22Rv1 (cell line): Measurements from ENCODE around the gene ZNF680.
"Not testable (repeated sequence)": the region's sequence is repeated elsewhere in the genome, so short reads cannot be mapped to it uniquely, and the experiment has no call there.

Experiments
- H3K27ac ChIP-seq: fragments of 450-650 bp; 2 replicates; pipeline ENCODE4 v1.5.1; 2017
- ZFX ChIP-seq: fragments of 450-650 bp; IDR thresholded peaks from 2 replicates; pipeline ENCODE4 v1.6.1; 2017; ENCODE audit warnings: antibody characterized with exemption, borderline replicate concordance
- TF ChIP-seq, protein P1 (sequence below): fragments of 450-650 bp; IDR thresholded peaks from 2 replicates; pipeline ENCODE4 v1.5.1; 2017; ENCODE audit warnings: mild to moderate bottlenecking

ZNF680 gene

DNA sequence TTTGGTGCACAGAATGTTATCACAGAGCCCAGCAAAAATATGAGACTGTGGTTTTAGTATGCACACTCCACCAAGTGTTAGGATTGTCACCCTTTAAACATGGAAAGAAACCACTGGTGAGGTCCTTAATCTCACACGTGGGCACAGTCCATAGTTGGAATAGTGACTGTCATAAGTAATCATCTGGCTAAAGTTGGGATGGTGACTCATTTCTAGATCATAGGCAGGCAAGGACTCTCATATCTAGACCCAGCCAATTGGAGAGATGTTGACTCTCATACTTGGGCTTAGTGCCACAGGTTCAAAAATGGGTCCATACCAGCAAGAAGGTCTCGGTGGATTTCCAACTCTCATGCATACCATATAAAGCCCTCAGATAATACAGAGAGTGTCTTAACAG, 39.6 kb upstream of the ZNF680 start:
- TF ChIP-seq, protein P1, sequence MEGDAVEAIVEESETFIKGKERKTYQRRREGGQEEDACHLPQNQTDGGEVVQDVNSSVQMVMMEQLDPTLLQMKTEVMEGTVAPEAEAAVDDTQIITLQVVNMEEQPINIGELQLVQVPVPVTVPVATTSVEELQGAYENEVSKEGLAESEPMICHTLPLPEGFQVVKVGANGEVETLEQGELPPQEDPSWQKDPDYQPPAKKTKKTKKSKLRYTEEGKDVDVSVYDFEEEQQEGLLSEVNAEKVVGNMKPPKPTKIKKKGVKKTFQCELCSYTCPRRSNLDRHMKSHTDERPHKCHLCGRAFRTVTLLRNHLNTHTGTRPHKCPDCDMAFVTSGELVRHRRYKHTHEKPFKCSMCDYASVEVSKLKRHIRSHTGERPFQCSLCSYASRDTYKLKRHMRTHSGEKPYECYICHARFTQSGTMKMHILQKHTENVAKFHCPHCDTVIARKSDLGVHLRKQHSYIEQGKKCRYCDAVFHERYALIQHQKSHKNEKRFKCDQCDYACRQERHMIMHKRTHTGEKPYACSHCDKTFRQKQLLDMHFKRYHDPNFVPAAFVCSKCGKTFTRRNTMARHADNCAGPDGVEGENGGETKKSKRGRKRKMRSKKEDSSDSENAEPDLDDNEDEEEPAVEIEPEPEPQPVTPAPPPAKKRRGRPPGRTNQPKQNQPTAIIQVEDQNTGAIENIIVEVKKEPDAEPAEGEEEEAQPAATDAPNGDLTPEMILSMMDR: no peak
- no peak for TF ChIP-seq ZFX
- H3K27ac ChIP-seq: no peak overlapping the region

DNA sequence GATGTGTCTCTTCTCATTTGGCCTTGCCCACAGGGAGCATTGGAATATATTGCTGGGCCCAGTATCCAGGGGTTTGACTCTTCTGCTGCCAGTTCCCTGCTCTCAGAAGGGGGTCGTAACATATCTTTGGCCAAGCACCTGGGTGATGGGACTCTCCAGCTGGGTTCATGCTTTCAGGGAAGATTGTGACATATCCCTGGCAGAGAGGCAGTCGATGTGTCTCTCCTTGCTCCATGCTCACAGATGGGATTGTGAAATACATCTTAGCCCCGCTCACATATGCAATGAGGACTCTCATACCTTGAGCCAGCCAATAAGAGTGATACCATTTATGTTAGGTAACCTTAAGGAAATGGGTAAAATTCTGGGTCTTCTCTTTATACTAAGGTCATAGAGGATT, 39.2 kb upstream of the ZNF680 start:
- TF ChIP-seq ZFX: no peak
- TF ChIP-seq, protein P1: no peak
- no peak overlapping the region for H3K27ac ChIP-seq

DNA sequence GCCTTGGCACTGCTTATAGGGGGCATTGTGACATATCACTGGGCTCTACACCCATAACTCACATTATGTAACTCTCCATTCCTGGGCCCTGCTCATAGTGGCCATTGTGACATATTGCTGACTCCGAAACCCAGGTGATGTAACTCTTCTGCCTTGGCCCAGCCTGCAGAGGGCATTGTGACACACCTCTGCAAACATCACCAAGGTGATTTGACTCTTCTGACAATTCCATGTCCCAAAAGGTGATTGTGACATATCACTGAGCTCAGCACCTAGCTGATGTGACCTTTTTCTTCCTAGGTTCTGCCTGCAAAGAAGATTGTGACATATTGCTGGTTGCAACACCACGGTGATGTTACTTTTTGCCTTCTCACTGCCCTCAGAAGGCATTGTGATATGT, 36.5 kb upstream of the ZNF680 start:
- TF ChIP-seq ZFX: no peak
- TF ChIP-seq, protein P1: peak; percentile 21; the same call in 1 of the 2 replicates
- H3K27ac ChIP-seq: no peak overlapping the region

DNA sequence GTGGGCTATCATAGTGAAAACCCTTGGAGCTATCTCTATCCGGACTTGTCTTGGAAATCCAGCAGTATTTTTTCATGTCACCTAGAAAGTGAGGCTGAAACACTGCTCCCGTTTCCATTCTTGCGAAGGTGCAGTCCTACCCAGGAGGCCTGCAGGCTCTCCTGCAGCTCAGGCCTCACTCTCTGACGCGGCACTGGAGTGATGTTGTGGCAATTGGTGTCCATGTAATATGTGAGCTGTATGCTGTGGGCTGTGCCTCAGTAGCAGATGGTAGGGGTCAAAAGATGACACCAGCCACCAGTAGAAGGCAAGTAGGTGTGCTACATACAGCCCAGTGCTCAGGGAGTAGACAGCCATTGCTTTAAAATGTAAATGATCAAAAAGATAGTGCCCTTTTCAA, 28.1 kb upstream of the ZNF680 start:
- H3K27ac ChIP-seq: no peak overlapping the region
- TF ChIP-seq, protein P1: no peak
- TF ChIP-seq ZFX: no peak

DNA sequence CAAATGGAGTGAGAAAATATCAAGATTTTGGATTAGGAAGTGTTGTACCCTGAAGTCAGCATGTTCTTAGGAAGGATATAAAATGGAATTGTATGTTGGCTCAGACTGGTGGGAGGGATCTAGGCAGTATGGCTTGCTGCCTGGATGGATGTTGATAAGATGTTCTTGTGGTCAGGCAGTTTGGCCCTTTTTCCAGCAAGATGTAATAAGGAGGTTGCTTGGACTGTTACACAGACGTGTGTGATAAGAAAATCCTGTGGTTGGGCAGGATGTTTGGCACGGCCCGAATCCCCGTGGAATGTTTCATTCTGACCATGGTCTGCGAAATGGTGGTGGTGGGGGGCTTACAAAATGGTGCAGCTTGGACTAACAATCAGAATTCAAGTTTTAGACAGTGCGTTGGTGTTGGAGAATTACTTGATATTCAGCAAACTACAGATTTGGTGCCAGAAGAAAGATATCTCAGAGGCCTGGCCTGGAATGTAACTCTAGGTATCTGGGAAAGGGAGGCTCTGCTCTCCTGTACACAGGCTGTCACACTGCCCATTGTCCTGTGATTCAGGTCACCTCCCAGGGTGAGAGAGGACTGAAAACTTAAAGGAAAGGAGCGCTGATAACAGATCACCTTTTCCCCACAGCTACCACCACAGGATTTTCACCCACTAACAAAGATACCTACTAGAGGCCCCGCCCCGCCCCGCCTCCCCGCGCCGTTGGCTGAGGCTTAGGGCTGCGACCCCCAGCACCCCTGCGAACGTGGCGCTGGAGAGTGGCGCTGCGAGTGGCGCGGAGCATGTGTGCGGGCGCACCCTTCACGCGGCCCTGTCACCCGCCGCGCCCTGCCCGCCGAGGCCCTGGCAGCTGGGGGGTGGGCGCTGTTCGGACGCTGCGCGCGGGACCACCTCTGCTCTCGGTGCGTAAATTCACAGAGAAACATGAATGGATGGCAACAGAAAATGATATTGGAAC, 19.3 kb upstream of the ZNF680 start:
- TF ChIP-seq, protein P1: no peak
- no peak for TF ChIP-seq ZFX
- no peak overlapping the region for H3K27ac ChIP-seq

DNA sequence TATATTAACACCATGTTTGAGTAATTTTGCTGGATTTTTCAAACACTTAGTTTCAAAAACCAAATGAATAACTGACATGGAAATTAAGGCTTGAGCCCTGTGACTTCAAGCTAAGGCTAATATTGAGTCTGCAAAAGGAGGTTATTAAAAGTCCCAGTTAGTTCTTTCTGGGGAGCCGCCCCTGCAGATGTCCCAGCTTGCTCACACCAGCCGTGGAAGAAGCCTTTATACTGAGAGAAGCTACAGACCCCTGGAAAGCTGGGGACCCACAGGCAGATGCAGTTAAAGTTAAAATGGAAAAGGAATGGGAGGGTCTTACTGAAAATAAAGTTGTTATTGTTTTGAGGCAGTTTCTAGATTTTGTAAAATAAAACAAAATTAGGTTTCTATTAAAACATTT, 18.5 kb upstream of the ZNF680 start:
- TF ChIP-seq, protein P1: no peak
- no peak for TF ChIP-seq ZFX
- no peak overlapping the region for H3K27ac ChIP-seq

DNA sequence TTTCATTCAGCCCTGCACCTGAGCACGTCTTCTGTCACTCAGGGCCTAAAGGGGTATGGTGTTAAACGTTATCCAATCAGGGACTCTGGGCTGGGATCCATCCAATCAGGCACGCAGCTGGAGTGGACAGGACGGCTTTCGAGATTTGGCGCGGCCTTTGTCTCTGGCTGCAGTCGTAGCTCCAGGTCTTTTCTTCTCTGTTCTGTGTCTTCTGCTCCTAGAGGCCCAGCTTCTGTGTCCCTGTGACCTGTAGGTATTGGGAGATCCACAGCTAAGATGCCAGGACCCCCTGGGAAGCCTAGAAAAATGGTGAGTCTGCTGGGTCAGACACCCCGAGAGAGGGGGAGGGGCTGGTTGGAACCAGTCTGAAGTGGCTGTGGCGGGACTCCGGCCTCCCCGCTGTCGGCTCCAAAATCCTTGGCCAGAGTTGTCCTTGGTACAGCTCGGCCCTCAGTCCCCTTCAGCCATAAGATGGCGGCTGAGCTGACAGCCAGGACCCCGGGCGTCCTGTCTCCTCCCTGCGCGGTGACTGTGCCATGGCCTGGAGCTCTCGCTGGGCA, 11.7 kb upstream of the ZNF680 start:
- TF ChIP-seq, protein P1: no peak
- no peak for TF ChIP-seq ZFX
- H3K27ac ChIP-seq: no peak overlapping the region

DNA sequence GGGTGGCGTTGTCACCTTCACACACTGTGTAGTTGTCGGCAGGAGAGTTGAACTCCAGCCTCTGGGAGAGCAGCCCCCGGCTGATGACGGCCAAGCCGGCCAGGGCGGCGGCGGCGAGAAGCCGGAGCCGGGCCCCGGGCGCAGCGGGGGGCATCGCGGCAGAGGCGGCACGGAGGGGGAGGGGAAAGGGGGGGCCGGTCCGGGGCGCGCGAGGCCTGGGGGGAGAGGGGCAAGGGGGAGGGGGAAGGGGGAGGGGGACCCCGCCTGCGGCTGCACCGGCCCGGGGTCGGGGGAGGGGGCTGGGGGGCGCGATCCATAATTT, 7.4 kb upstream of the ZNF680 start:
- H3K27ac ChIP-seq: not testable (repeated sequence)

DNA sequence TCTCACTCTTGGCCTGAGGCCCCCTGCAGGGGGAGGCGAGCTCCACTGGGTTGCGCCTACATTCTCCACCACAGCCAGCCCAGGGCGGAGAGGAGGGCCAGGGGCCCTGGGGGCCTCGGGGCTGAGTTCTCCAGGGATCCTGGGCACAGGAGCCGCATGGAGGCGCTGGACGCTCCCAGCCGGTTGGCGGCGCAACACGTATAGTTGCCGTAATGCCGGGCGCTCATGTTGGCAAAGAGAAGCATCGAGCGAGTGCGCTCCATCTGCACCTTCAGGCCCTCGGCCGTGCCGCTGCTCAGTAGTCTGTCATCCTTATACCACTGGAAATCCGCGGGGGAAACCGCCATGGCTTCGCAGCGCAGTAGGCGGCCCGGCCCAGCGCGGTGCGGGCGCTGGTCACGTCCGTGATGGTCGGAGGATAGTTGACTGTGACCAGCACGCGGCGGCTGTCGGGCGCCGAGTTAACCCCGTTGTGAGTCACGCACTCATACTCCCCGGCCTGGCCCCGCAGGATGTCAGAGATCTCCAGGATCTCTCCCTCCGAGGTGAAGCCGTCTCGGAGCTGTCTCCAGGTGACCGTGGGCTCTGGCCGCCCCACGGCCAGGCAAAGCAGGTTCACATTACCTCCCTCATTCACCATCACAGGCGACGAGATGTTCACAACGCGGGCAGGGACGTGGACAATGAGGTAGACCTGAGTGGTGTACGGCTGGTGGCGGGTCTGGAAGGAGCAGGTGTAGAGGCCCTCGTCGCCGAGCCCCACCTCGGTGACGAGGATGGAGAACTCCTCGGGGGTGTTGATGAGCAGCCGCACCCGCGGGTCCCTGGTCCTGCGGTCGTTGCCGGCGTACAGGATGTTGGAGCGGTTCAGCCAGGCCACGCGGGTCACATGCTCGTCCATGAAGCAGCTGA, 6.8 kb upstream of the ZNF680 start:
- not testable (repeated sequence) for H3K27ac ChIP-seq
